Left lung (tissue), 10 donors: ENCODE results near the gene RBM10. TPM values are rescaled to one million over a fixed set of nuclear protein-coding genes. Genes with fewer than 3 reads are reported as not detected.

Source experiments
- ATAC-seq: fragments of 200-7000 bp; cut with Tn5 transposase; one replicate; pipeline ENCODE4 v1.9.1; 2020; ENCODE audit warnings: moderate library complexity
- DNase-seq, 4 donors: peaks; one replicate each; pipeline ENCODE4 v3.0.0-alpha.2; 2013 to 2020
- H3K27ac ChIP-seq, 2 donors: fragments of 200-600 bp; sonication (generic) in 1 of 2; one replicate each; pipeline versions ENCODE4 v1.5.0 to v1.8.0; 2020 to 2021
- H3K27me3 ChIP-seq, 2 donors: fragments of 200-600 bp; sonication (generic) in 1 of 2; one replicate each; pipeline versions ENCODE4 v1.5.0 to v1.8.0; 2020 to 2021
- H3K36me3 ChIP-seq, 2 donors: fragments of 200-600 bp; sonication (generic) in 1 of 2; one replicate each; pipeline versions ENCODE4 v1.5.0 to v1.8.0; 2020 to 2021
- H3K4me1 ChIP-seq, 2 donors: fragments of 200-600 bp; one replicate each; pipeline ENCODE4 v1.8.0; 2021
- H3K4me3 ChIP-seq, 2 donors: fragments of 200-600 bp; sonication (generic) in 1 of 2; one replicate each; pipeline versions ENCODE4 v1.5.0 to v1.8.0; 2020 to 2021; ENCODE audit warnings: mild to moderate bottlenecking in 1 of 2
- H3K9me3 ChIP-seq, 2 donors: fragments of 200-600 bp; sonication (generic) in 1 of 2; one replicate each; pipeline versions ENCODE4 v1.5.0 to v1.8.0; 2020 to 2021
- intact Hi-C, 2 donors: fragments of 100-400 bp; cut with DNase I; formaldehyde crosslinking; loops; one replicate each; pipeline versions ENCODE4 v1.11.2 to v1.14.2; 2022
- polyA plus RNA-seq, 6 donors: library from polyadenylated mRNA; unstranded; fragments of 120-200 nt; gene quantifications; one replicate each; pipeline ENCODE4 v1.2.1, GENCODE V29; 2013; ENCODE audit not compliant: insufficient read length in 6 of 6
- total RNA-seq, 2 donors: library from RNA; stranded (reverse); fragmentation: NEBNext Ultra II Directional; extraction: Animal tissue kit (Norgen Biotek cat#: 25700); gene quantifications; one replicate each; pipeline ENCODE4 v1.2.1, GENCODE V29; 2021
- TF ChIP-seq, protein P1 (sequence below), 2 donors: fragments of 200-600 bp; sonication (generic) in 1 of 2; IDR thresholded peaks; one replicate each; pipeline versions ENCODE4 v1.5.0 to v1.8.0; 2021; ENCODE audit warnings: antibody characterized with exemption in 2 of 2
- donor health status: DM: no; HTN: yes; CAD: no.
- donor health status: DM: no; HTN: no; CAD: no.

RBM10 gene
- total and polyA plus RNA-seq, 8 donors = 31.6 to 57.8 (median 51.0) TPM

DNA sequence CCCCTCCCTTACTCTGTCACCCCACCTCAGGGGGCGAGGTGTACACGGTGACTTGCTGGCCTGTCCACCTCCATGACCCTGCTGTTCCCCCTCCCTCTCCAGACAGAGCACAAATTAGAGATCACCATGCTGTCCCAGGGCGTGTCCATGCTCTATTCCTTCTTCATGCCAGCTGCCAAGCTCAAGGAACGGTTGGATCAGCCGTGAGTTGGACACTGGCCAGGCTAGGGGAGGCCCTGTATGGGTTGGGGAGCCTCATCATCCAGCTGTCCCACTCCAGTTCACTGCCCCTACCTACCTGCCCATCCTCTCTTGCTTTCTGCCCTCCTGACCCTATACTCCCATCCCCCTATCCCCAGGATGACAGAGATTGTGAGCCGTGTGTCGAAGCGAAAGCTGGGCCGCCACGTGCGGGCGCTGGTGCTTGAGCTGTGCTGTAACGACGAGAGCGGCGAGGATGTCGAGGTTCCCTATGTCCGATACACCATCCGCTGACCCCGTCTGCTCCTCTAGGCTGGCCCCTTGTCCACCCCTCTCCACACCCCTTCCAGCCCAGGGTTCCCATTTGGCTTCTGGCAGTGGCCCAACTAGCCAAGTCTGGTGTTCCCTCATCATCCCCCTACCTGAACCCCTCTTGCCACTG, 69.5 kb downstream of the RBM10 start:
- peaks cover 5 to 15% of the 10 kb centered on the region in 2 donors for H3K4me1 ChIP-seq
- no peak overlapping the region for H3K27ac ChIP-seq
- intact Hi-C loops = no loop called here
- ATAC-seq (no peak), DNase-seq (no peak)
- H3K27me3 ChIP-seq = no peaks in the 10 kb centered on the region
- H3K36me3 ChIP-seq = peaks cover 3 to 67% of the 10 kb centered on the region in 2 donors
- H3K4me3 ChIP-seq = no peak overlapping the region
- TF ChIP-seq, protein P1, sequence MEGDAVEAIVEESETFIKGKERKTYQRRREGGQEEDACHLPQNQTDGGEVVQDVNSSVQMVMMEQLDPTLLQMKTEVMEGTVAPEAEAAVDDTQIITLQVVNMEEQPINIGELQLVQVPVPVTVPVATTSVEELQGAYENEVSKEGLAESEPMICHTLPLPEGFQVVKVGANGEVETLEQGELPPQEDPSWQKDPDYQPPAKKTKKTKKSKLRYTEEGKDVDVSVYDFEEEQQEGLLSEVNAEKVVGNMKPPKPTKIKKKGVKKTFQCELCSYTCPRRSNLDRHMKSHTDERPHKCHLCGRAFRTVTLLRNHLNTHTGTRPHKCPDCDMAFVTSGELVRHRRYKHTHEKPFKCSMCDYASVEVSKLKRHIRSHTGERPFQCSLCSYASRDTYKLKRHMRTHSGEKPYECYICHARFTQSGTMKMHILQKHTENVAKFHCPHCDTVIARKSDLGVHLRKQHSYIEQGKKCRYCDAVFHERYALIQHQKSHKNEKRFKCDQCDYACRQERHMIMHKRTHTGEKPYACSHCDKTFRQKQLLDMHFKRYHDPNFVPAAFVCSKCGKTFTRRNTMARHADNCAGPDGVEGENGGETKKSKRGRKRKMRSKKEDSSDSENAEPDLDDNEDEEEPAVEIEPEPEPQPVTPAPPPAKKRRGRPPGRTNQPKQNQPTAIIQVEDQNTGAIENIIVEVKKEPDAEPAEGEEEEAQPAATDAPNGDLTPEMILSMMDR (IDR thresholded peaks at IDR 0.05) = no peak
- H3K9me3 ChIP-seq = no peaks in the 10 kb centered on the region

DNA sequence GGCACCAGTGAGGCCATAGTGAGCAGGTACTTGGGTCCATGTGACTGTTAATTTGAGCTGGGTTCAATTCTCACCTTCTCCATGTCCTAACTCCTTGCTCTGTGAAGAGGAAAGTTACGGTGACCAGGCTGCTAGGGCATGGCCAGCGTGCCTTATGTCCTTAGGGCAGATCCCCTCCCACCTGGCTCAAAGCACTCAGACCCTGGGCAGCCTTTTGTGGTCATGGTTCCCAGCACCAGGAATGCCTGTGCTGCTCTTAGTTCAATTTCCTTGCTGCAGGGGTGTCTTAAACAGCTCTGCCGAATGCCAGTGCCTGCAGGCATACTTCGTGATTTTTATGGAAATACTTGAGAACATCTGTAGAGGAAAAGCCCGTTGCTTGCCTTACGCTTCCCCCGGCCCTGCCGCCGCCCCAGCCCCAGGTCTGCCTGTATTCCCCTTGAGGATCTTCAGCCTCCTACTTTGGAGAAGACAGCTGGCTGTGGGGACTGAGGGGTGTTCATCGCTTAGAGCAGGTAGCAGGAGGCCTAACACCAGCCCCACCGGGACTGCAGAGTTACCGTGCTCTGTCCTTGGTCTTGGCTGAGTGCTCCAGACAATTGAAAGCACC, 70.4 kb downstream of the RBM10 start:
- H3K27ac ChIP-seq = no peak overlapping the region
- DNase-seq = no peak
- H3K4me1 ChIP-seq = peaks cover 5 to 23% of the 10 kb centered on the region in 2 donors
- intact Hi-C loops = no loop called here
- no peak overlapping the region for H3K4me3 ChIP-seq
- no peaks in the 10 kb centered on the region for H3K9me3 ChIP-seq
- ATAC-seq = no peak
- no peaks in the 10 kb centered on the region for H3K27me3 ChIP-seq
- TF ChIP-seq, protein P1 (IDR thresholded peaks at IDR 0.05) = no peak
- H3K36me3 ChIP-seq = peaks cover 3 to 59% of the 10 kb centered on the region in 2 donors

DNA sequence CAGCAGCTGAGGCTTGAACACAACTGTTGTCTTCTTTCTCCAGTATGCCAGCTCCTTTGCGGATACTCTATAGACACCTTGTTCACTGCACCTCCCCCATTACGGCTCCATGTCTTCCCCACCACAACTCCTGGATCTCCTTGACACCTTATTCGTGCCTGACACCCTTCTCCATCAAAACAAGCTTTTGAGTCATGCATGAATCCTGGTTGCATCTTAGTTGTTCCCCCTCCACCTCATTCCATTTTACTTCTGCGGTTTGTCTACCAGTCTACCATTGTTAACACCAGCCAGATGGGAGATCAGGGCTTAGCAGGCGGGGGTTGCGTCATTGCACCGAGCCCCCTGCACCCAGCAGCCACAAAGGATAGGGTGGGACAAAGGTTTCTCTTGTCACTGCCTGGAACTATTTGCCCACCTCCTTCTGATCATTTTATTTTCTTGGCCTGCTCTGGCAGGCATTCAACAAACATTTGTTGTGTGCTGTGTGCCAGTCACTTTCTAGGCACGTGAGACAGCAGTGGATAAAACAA, 71.4 kb downstream of the RBM10 start:
- TF ChIP-seq, protein P1 (IDR thresholded peaks at IDR 0.05) = no peak
- ATAC-seq = no peak
- no peaks in the 10 kb centered on the region for H3K27me3 ChIP-seq

DNA sequence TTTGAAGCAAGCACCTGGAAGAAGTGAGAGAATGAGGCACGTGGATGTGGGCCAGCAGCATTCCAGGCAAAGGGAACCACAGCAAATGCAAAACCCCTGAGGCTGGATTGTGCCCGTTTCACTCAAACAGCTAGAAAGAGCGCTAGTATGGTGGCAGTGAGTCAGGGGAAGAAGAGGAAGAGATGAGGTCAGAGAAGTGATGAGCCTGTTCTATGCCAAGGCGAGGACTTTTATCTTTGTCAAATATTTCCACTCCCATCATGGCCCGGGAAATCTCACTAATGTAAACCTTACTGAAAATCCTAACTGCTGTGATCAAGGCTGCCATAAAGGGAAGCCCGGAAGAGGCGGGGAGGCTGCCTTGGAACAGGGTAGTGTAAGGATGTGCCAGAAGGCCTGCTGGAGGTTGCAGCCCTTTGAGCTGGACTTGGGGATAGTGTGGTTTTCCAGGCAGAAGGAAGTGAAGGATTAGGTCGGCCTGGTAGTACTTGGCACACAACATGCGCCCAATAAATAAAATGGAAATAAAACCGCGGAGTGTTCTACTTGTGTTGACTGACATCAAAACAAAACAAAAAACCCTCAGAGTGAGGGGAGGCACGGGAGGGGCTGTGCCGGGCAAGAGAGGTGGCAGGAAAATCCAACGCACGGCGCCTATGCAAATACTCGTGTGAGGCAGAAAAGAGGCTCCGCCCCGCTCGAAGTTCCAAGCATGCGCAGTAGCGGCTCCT, 72.3 kb downstream of the RBM10 start:
- ATAC-seq = peak; percentile 1
- no peaks in the 10 kb centered on the region for H3K27me3 ChIP-seq
- TF ChIP-seq, protein P1 (IDR thresholded peaks at IDR 0.05) = no peak
- peak overlapping the region in 1 of 2 donors; percentile 64 for H3K4me3 ChIP-seq
- peaks cover 3 to 40% of the 10 kb centered on the region in 2 donors for H3K36me3 ChIP-seq
- intact Hi-C loops = no loop called here
- H3K4me1 ChIP-seq = peaks cover 5 to 33% of the 10 kb centered on the region in 2 donors
- H3K9me3 ChIP-seq = no peaks in the 10 kb centered on the region
- H3K27ac ChIP-seq = peak overlapping the region; percentile 77 to 93
- peak in 1 of 4 donors; percentile 94 for DNase-seq

More for the DNA sequence above, 71.4 kb downstream of the RBM10 start:
- Histone ChIP-seq H3K9me3 (no peaks in the 10 kb centered on the region), H3K27ac (peak overlapping the region; percentile 77 to 93), H3K4me3 (no peak overlapping the region), H3K36me3 (peaks cover 3 to 48% of the 10 kb centered on the region in 2 donors), H3K4me1 (peaks cover 5 to 33% of the 10 kb centered on the region in 2 donors)
- intact Hi-C loops = no loop called here
- DNase-seq = no peak
